HG03135 (cell line): Measurements from ENCODE around the gene OLFML3.
"Not testable (repeated sequence)": the region's sequence is repeated elsewhere in the genome, so short reads cannot be mapped to it uniquely, and the experiment has no call there.

Experiments used
- ATAC-seq: cut with Tn5 transposase; IDR thresholded peaks from one replicate; pipeline ENCODE4 v1.9.1; 2021; ENCODE audit warnings: mild to moderate bottlenecking, moderate library complexity; ENCODE audit not compliant: unreplicated experiment

OLFML3 gene

GRCh38 chr1:113990961-113991360, 11.7 kb downstream of the OLFML3 start:
- no peak for ATAC-seq

- no peak for ATAC-seq
These were observed 12.3 kb downstream of the OLFML3 start for GRCh38 chr1:113991467-113991997.

- ATAC-seq, result no peak
These were observed 13.8 kb downstream of the OLFML3 start for GRCh38 chr1:113993072-113993471.

GRCh38 chr1:113993766-113994165, 14.5 kb downstream of the OLFML3 start:
- no peak for ATAC-seq

GRCh38 chr1:113995382-113995781, 16.1 kb downstream of the OLFML3 start:
- no peak for ATAC-seq

GRCh38 chr1:113998361-113998760, 19.1 kb downstream of the OLFML3 start:
- ATAC-seq, result no peak

- ATAC-seq, result no peak
These were observed 20.0 kb downstream of the OLFML3 start for GRCh38 chr1:113999233-113999632.

- no peak for ATAC-seq
These were observed 20.5 kb downstream of the OLFML3 start for GRCh38 chr1:113999799-114000198.

GRCh38 chr1:114000406-114000805, 21.1 kb downstream of the OLFML3 start:
- no peak for ATAC-seq

- no peak for ATAC-seq
These were observed 23.4 kb downstream of the OLFML3 start for GRCh38 chr1:114002492-114003239.

- no peak for ATAC-seq
These were observed 24.2 kb downstream of the OLFML3 start for GRCh38 chr1:114003431-114003830.

- ATAC-seq, result not testable (repeated sequence)
These were observed 27.6 kb downstream of the OLFML3 start for GRCh38 chr1:114006825-114007224.

- no peak for ATAC-seq
These were observed 29.2 kb downstream of the OLFML3 start for GRCh38 chr1:114008480-114008941.

- no peak for ATAC-seq
These were observed 29.7 kb downstream of the OLFML3 start for GRCh38 chr1:114008993-114009392.

- ATAC-seq, result no peak
These were observed 30.1 kb downstream of the OLFML3 start for GRCh38 chr1:114009393-114009792.

GRCh38 chr1:114010433-114011184, 31.3 kb downstream of the OLFML3 start:
- ATAC-seq, result no peak

GRCh38 chr1:114011796-114012195, 32.5 kb downstream of the OLFML3 start:
- ATAC-seq, result no peak

GRCh38 chr1:114015075-114015474, 35.8 kb downstream of the OLFML3 start:
- no peak for ATAC-seq

- not testable (repeated sequence) for ATAC-seq
These were observed 40.5 kb downstream of the OLFML3 start for GRCh38 chr1:114019724-114020123.

GRCh38 chr1:114021665-114022099, 42.4 kb downstream of the OLFML3 start:
- ATAC-seq, result no peak

GRCh38 chr1:114022877-114023276, 43.6 kb downstream of the OLFML3 start:
- ATAC-seq, result no peak

- ATAC-seq, result no peak
These were observed 44.1 kb downstream of the OLFML3 start for GRCh38 chr1:114023377-114023776.
